GM19328 (cell line): ENCODE measurements around the gene PIP5KL1.
A peak's percentile ranks its signal among the peaks of the same experiment; 100 is the strongest.

Experiments used
- ATAC-seq: cut with Tn5 transposase; IDR thresholded peaks from one replicate; pipeline ENCODE4 v1.9.1; 2021; ENCODE audit warnings: mild to moderate bottlenecking, moderate library complexity; ENCODE audit not compliant: unreplicated experiment

PIP5KL1 gene

DNA sequence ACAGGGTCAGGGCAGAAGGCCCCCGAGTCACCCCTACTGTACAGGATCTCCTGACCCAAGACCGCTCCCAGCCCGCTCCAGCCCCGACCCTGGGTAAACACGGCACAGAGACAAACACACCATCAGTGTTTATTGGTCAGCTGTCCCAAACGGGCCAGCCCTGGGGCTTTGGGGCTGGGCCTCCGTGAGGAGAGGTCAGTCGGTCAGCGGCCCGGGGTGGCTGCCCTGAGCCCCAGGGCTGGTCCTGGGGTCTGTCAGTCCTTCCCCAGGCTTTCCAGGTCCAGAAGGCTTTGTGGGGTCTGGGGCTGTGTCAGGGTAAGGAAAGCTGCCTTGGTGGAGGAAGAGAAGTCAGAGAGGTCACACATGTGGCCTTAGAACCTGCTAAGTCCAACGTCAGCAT is 4.4 kb upstream of the PIP5KL1 start:
- ATAC-seq, result no peak

DNA sequence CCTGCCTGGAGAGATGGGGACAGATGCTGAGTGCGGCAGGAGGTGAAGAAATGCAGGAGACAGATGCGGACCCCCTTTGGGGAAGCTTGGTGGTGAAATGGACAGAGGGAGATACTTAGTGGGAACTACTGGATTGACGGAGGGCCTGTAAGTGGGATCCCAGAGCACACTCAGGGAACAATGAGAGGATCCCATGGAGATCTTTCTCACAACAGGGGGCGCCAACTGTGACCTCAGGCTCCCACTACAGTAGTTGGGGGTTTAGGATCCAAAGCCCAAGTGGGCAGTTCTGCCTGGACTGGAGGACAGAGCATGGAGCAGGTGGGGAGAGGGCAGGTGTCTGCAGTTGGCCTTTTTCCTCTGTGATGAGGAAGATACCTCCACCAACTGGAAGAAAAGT is 3.7 kb upstream of the PIP5KL1 start:
- ATAC-seq, result no peak

DNA sequence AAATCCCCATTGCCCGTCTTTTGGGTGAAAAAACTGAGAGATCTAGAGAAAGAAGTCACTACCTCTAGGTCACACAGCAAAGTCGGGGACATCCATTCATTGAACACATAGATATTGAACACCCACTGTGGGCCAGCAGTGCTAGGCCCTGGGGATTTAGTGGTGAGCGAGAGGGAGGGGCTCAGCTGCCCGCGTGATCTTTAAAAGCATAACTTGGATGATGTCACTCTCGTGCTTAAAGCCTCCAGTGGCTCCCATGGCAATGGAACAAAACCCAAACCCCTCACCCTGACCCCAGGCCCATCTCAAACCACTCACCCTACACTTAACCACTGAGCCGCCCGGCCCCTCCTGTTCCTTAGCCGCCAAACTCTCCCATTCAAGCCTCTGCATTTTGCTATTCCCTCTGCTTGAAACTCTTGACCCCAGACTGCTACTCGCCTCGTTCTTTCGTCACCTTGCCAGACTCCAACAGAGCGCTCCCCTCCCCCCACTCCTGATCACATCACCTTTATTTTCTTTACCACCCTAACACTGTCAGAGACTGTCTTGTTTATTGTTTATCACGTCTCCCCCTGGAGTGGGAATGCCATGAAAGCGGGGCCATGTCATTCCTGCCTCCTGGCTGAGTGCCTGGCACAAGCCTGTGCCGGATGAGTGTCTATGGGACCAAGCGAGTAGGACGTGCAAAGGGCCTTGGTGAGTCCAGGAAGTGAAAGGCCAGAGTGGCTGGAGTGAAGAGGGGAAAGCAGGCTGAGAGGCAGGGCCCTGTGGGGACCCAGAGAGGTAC is 710 bp upstream of the PIP5KL1 start:
- peak; percentile 18 for ATAC-seq

DNA sequence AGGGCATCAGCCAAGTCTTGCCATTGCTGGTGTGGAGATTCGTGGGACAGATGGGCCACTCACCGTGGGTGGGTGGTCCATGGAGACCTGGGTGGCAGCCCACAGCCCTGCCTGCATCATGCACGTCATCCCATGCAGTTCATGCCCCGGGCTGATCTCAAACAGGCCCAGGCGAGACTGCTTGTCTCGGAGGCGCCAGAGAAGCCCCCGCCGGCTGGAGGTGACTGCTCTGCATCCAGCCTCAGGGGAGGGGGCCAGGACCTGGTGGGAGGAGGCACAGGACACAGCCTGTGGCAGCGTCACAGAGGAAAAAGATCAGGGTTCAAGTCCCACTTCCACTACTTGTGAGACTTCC is 975 bp downstream of the PIP5KL1 start:
- ATAC-seq, result no peak

DNA sequence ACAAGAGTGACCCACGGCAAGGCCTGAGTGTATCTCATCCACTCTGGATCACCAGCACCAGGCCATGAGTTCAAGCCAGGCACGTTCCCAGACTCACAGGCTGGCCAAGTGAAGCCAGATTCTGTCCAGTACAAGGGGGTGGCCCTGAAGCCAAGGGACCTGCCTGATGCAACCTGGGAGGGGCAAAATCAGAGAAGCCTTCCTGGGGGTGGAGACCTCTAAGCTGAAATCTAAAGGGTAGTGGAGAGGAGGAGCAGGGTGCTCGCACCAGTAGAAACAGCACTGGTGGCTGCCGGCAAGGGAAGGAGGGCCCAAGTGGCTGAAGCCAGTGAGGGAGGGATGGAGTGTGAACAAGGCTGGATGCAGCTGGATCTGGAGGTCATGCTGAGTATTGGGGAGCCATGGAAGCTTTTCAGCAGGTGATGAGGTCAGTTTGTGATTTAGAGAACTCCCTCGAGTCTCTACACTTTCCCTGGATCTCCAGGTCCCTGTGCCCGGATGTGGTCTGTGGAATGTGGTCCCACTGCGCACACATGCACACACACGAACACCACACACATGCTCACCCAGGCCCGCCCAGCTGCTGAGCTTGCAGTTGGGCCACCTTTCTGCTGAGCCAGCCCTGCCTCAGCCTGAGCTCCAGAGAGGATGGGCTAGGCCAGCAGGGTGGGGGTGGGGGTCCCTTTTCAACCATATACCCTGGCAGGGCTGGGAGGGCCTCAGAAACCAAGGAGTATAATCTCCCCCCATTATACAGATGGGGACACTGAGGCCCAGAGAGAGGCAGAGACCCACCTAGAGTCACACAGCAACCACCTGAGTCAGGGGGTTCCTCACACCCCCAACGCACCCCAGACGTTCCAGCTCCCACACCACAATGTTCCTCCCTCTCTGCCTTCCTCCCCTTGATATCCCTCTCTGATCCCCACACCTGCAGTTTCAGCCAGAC is 1.6 kb downstream of the PIP5KL1 start:
- no peak for ATAC-seq

DNA sequence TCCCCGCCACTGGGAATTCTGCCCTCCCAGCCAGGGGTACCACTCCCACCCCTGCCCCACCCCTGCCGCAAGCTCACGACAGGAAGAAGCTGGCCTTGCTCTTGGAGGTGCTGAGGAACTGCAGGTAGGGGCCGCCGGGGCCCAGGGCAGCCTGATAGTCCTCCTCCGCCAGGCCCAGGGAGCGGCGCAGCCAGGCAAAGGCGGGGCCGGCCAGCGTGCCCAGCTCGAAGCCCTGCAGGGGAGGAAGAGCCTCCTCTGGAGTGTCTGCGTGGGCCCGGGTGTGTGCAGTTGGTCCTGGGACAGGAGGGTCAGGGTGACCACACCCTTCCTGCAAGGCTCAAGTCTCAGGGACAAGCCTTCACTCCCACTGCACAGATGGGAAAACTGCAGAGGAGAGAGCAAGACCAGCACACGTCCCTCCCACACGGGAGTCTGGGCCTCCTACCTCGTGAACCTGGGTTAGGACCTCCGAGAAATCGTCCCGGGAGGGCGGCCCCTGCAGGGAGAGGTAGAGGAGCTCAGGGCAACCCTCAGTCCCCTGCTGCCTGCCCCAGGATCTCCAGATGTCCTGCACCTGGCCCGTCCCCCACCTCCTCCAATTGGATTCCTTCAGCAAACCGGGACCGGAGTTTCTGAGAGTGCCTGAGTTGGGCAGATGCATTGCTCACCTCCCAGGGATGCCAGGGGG is 2.4 kb downstream of the PIP5KL1 start:
- ATAC-seq, result no peak

DNA sequence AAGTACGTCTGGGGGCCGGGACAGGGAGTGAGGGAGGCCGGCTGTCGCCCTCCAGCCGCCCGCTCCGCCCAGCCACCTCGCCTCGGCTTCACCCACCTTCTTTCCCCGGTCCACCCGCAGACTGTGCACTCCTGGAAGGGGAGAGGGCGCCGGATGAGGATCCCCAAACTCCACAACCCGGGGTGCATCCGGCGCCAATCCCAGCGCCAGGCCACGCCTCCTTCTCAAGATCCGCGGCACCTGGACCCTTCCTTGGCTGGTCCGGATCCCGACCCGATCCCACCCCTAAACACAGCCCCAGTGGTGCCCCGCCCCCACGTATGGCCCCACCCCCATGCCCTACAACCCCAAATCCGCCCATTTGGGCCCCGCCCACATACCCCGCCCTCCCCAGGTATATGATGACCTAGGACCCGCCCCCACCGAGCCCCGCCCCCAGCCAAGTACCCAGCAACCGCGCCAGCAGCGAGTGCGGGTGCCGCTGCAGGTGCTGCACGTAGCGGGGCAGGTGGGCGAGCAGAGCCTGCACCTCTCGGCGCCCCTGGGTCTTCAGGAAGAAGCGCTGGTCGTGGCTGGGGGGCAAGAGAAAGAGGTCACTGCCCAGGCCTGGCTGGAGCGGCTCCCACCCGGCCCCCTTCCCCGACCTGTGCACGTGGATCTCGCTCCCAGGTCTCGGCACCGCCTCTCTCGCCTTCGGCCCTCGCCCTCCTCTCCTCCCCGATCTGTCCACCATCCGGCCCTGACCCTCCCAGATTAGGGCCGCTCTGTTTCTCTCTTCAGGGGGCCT is 3.2 kb downstream of the PIP5KL1 start:
- ATAC-seq, result no peak

DNA sequence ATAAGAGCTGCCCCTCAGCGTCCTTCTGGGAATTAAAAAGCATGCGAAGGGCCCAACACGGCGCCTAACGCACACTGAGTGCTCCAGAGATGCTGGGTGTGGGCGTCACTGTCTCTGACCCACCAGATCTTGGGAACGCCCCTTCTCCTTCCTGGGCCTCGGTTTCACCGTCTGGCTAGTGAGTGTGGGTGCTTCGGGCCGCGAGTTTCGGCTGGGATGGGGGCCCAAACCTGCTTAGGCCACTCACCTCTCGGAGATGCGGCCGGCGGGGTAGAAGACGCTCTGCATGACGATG is 3.7 kb downstream of the PIP5KL1 start:
- ATAC-seq, result no peak

DNA sequence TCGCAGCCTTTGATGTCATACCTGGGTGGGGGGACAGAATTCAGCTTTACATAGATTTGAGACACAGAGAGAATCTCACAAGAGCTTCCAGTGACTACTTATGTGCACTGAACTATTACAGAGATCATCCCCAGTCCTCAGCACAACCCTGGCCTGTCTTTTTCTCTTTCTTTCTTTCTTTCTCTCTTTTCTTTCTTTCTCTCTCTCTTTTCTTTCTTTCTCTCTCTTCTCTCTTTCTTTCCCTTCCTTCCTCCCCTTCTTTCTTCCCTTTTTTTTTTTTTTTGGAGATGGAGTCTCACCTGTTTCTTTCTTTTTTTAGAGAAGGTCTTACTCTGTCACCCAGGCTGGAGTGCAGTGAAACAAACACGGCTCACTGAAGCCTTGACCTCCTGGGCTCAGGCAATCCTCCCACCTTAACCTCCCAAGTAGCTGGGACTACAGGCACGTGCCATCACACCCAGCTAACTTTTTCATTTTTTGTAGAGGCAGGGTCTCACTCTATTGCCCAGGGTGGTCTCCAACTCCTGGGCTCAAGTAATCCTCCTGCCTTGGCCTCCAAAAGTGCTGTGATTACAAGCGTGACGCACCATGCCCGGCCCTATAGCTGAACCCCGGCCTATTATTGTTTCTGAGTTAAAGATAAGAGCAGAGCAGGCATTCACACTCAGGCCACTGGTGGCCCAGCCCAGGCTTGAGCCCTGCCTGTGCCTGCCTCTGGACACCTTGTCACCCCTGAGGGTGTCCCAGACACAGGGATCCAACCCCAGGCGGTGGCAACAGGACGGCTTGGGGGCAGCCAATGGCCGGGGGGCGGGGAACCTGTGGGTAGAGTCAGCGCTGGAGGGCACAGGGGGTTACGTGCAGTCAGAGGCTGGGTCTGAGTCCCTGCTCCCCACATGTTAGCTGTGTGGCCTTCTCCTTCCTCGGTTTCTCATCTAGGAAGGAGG is 4.3 kb downstream of the PIP5KL1 start:
- ATAC-seq, result no peak

DNA sequence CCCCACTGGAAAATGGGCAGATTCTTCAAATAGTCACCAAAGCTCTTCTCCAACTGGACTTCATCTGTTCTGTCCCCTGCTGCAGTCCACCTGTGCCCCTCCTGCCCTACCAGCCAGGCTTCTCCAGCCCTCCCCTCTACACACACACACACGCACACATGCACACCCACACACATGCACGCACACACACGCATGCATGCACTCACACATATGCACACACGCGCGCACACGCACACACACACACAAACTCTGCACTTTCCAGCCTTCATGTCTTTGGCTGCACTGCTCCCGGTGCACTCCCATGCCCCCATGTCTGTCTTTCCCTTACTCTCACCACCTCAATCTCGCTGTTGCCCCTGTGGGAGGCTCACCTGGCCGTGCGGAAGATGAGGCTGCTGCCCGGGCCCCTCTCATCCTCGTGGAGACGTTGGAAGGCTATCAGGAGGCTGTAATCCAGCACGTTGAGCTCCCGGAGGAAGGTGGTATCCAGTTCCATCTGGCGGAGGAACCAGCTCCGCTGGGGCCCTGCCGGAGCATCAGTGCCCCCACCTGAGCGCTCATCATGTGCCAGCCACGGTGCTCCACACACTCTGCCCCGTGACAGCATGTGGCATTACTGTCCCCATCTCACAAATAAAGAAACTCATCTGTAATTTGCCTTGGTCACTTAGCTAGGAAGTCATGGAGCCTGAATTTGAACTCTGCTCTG is 5.7 kb downstream of the PIP5KL1 start:
- ATAC-seq, result no peak

DNA sequence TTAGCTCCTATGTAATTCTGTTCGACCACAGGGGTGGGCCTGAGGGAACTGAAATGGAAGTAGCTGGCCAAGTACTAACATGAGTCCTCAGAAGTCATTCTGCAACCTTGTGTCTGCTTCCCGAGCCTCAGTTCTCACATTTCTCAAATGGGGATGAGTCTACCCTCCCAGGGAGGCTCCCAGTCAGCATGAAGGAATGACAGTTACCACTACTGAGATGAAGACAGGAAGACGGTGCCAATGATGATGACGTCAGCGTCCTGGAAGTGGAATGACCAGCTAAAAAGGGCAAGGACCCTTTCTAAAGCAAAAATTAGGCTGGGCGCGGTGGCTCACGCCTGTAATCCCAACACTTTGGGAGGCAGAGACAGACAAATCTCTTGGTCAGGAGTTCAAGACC is 6.8 kb downstream of the PIP5KL1 start:
- ATAC-seq, result no peak

DNA sequence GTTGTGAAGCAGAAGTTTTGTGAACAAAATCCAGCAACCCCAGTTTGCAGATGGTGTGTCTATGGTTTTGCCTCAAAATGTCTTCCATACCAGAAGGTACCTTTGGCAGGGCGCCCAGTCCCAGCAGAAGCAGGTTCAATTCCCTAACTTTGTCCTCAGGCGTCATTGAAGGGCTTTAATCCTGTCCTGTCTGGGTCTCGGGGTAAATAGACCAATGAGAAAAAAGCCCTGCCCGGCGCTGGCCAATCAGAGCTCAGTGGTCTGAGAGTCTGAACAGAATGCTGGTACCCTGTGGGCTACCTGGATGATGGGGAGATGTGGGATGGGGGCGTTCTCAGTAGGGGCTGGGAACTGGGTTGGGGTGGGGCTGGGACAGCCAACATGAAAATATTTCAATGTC is 7.5 kb downstream of the PIP5KL1 start:
- no peak for ATAC-seq

DNA sequence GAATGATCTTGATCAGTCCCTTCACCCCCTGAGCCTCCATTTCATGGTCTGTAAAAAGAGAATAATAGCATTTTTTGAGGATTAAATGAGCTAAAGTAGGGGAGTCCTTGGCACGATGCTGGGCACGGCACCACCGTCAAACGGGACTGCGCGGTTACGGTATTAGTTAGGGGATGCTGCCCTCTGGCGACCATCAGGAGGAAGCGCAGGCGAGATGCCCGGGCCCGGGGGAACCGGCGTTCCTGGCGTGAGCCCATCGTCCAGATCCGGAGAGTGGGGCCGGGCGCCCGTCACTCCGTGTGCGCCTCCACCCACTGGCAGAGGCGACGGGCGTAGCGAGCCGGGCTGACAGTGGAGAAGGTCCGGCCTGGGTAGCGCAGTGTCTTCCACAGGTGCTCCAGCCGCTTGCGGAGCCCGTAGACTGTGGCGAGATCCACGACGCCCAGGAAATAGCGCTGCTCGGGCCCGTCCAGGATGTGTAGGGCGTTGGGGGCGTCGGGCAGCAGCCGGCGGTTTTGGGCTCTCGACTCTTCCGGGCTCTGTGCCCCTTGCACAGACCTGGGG is 8.9 kb downstream of the PIP5KL1 start:
- no peak for ATAC-seq

DNA sequence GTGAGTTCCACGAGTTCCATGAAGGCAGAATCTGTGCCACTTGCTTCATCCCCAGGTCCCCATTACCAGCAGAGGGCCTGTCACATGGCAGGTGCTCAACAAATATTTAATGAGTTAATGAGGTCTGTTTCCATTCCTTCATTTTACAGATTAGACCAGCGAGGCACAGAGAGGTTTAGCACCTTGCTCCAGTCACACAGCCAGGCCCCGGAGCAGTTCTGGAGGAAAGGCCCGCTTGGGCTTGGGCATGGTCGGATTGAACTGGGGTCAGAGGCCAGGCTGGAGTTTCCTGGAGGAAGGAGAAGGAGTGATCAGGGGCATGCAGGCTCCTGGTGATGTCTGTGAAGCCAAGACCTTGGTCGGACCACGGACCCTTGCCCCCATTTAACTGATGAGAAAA is 9.8 kb downstream of the PIP5KL1 start:
- ATAC-seq, result no peak

DNA sequence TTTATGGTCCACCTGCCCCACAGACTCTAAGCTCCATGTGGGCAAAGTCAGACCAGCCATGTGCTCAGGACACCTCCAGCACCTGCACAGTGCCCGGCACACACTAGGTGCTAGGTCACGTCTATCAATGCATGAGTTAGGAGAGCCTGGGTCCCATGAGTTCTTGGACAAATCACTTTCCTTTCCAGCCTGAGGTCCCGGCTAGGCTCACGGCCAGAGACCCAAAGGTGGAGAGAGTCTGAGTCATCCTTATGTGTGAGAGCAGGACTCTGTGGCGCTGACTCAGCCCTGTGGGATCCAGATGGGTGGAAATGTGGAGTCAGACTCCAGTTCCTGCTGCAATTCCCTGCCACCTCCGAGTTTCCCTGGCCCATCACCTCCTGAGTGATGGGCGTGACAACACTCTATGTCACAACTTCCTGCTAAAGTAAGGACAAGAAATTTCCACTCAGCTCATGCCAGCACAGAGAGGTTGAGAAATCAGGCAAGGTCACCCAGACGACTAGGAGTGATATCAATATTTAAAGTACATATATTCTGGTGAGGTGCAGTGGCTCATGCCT is 11.2 kb downstream of the PIP5KL1 start:
- no peak for ATAC-seq

DNA sequence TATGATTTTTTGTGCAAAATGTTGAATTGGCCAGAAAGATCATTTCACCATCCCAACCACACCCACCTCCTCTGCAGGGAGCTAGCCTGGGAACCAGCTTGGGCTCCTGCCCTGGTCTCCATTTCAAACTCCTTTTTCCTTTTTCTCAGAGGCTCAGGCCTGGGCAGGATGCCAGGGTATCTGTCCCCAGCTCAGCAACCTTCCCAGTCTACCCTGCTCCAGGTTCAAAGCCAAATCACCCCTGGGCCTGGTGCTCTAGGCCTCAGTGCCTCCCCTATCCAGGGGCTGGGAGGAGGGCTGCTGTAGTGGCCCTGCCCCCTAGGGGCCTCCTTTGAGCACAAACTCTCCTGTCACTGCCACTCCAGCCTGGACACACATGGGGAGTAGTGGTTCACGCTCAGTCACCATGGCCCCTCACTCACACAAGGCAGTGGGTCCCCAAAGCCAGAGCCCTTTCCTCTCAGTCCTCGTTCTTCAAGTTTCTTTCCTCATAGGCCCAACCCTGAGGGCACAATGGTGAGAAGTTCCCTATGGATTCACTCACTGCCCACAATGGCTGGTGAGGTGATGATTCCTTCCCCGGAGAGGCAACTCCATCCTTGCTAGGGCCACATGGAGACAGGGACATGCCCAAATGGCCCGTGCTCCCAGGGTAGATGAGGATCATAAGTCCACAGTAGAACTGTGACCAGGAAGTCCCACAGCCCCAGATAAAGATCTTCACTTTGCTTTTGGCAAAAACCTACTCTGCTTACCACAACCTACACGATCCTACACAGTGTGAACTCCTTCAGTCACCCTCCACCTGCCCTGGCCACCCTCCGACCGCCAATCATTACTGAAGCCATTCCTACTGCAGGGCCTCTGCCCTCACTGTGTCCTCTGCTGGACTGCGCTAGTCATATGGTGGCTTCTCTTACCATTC is 12.1 kb downstream of the PIP5KL1 start:
- ATAC-seq, result no peak

DNA sequence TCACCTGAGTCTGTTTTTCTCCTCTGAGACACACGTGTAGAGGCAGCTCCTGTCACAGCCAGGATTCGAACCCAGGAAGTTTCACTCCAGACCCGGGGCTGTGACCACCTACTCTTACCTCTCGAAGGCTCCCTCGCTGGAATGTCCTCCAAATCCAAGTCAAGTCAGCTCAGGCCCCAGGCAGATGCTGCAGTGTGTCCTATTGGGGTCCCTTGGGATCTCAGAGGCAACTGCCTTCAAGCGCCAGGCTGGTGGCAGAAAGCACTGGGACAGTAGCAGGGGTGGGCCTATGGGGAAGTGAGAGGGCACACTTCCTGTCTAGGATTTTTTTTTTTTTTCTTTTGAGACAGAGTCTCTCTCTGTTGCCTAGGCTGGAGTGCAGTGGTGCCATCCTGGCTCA is 13.0 kb downstream of the PIP5KL1 start:
- no peak for ATAC-seq
